K562 (cell line): ENCODE data around the gene ELFN2. TPM values are rescaled to one million over a fixed set of nuclear protein-coding genes. Genes with fewer than 3 reads are reported as not detected.

ENCODE experiments used
- ATAC-seq: fragments of 200-7000 bp; cut with Tn5 transposase; 3 replicates; pipeline ENCODE4 v1.9.1; 2020; ENCODE audit warnings: moderate library complexity
- BruUV-seq: library from RNA; stranded (reverse); fragments of 400-500 nt; replicated peaks from 2 replicates; lab custom pipeline; 2021; lab: Mats Ljungman, UMichigan
- CTCF ChIA-PET: fragments of 300-600 bp; formaldehyde crosslinking; extraction: SDS; loops from one replicate; lab custom pipeline; 2021; ENCODE audit warnings: low intra/inter-chr PET ratio; lab: Yijun Ruan, JAX
- POLR2A ChIA-PET: fragments of 300-600, 350-650 bp; sonication (Branson Sonifier 250); formaldehyde crosslinking; extraction: SDS; loops from one replicate; lab custom pipeline; 2021; ENCODE audit warnings: antibody characterized with exemption, inconsistent platforms; lab: Yijun Ruan, JAX
- DNase-seq, 4 experiments: peaks; one replicate each; pipeline versions ENCODE4 v3.0.0 to v3.0.0-alpha.2; 2011 to 2018; ENCODE audit warnings: low spot score in 3 of 4, mixed read lengths in 3 of 4; ENCODE audit errors: extremely low read depth in 1 of 4
- FAIRE-seq: peaks from 2 replicates; lab custom pipeline; 2011; peaks lifted over from hg19 to GRCh38; lab: Jason Lieb, UNC
- H2AFZ ChIP-seq: 2 replicates; pipeline ENCODE4 v1.6.0; 2011; ENCODE audit warnings: low read depth, low read length, control low read depth, inconsistent platforms
- H3K27ac ChIP-seq: fragments of 200-600 bp; 3 replicates; pipeline ENCODE4 v1.8.0; 2011; ENCODE audit warnings: low read depth, mild to moderate bottlenecking, control low read depth, inconsistent platforms, low read length, moderate library complexity, mixed read lengths; ENCODE audit errors: extremely low read depth
- H3K27me3 ChIP-seq, 2 experiments: fragments of 300-600 bp in 1 of 2; 2 replicates in 1 of 2; 3 replicates in 1 of 2; pipeline versions ENCODE4 v1.6.0 to v1.8.0; 2011; ENCODE audit warnings: inconsistent platforms in 2 of 2, low read length in 2 of 2, mild to moderate bottlenecking in 1 of 2, mixed read lengths in 1 of 2, moderate library complexity in 1 of 2; ENCODE audit not compliant: control insufficient read depth in 2 of 2, insufficient read depth in 2 of 2
- H3K36me3 ChIP-seq: fragments of 300-600 bp; 3 replicates; pipeline ENCODE4 v1.8.0; 2011; ENCODE audit warnings: mild to moderate bottlenecking, low read length, inconsistent platforms; ENCODE audit not compliant: control insufficient read depth, insufficient read depth
- H3K4me1 ChIP-seq, 2 experiments: fragments of 200-600 bp in 1 of 2; replicated peaks in 1 of 2; 2 replicates in 1 of 2; 3 replicates in 1 of 2; pipeline versions ENCODE4 v1.5.1 to v1.8.0; 2011; ENCODE audit warnings: inconsistent platforms in 2 of 2, low read length in 2 of 2, mild to moderate bottlenecking in 1 of 2, mixed read lengths in 1 of 2, moderate library complexity in 1 of 2; ENCODE audit not compliant: control insufficient read depth in 2 of 2, insufficient read depth in 2 of 2
- H3K4me2 ChIP-seq: 2 replicates; pipeline ENCODE4 v1.6.1; 2011; ENCODE audit warnings: low read length, control low read depth, inconsistent platforms, mixed read lengths; ENCODE audit not compliant: insufficient read depth
- H3K4me3 ChIP-seq: fragments of 200-600 bp; sonication (generic), shearing (Covaris generic); 2 replicates; pipeline ENCODE4 v1.5.1; 2016; ENCODE audit warnings: control low read depth, inconsistent platforms
- H3K79me2 ChIP-seq: fragments of 200-600 bp; 3 replicates; pipeline ENCODE4 v1.8.0; 2011; ENCODE audit warnings: low read length, inconsistent platforms; ENCODE audit not compliant: control insufficient read depth, insufficient read depth
- H3K9ac ChIP-seq, 2 experiments: 2 replicates each; pipeline versions ENCODE4 v1.6.0 to v1.6.1; 2011; ENCODE audit warnings: low read depth in 2 of 2, low read length in 2 of 2, control low read depth in 1 of 2, inconsistent platforms in 1 of 2, mild to moderate bottlenecking in 1 of 2, mixed read lengths in 1 of 2; ENCODE audit not compliant: insufficient read depth in 1 of 2
- H3K9me1 ChIP-seq: one replicate; pipeline ENCODE4 v1.6.0; 2011; ENCODE audit warnings: inconsistent platforms, mild to moderate bottlenecking, low read length, moderate library complexity; ENCODE audit not compliant: control insufficient read depth, insufficient read depth
- H3K9me3 ChIP-seq: replicated peaks from 2 replicates; pipeline ENCODE4 v1.5.1; 2011; ENCODE audit warnings: low read depth, low read length, inconsistent platforms; ENCODE audit not compliant: control insufficient read depth, insufficient read depth
- H4K20me1 ChIP-seq: replicated peaks from 2 replicates; pipeline ENCODE4 v1.6.1; 2011; ENCODE audit warnings: low read length, inconsistent platforms, mixed read lengths; ENCODE audit not compliant: control insufficient read depth, insufficient read depth
- PCBP1 ChIP-seq: fragments of 200-400 bp; formaldehyde crosslinking; IDR thresholded peaks from 2 replicates; pipeline ENCODE4 v1.6.1; 2018; ENCODE audit warnings: mild to moderate bottlenecking, low read depth, low read length; ENCODE audit not compliant: poor library complexity, severe bottlenecking
- RBM25 ChIP-seq: fragments of 200-400 bp; formaldehyde crosslinking; IDR thresholded peaks from 2 replicates; pipeline ENCODE4 v1.6.1; 2018; ENCODE audit warnings: low read length, low read depth, moderate library complexity; ENCODE audit not compliant: severe bottlenecking
- ZBTB1 ChIP-seq: sonication (generic); formaldehyde crosslinking; IDR thresholded peaks from 2 replicates; pipeline ENCODE4 v1.8.1; 2023; ENCODE audit warnings: missing genetic modification reagents, low read depth, mild to moderate bottlenecking, borderline replicate concordance
- whole genome bisulfite sequencing: fragments of 100-300 bp; shearing (Covaris generic); methylation state at CpG from one replicate; pipeline ENCODE4 v1.1.6; 2016; ENCODE audit warnings: low coverage, mixed read lengths; ENCODE audit not compliant: insufficient coverage; ENCODE audit errors: missing lambda C conversion rate; 5-methylcytosine and 5-hydroxymethylcytosine counted together
- in situ Hi-C: fragments of 300-500 bp; cut with MboI; formaldehyde crosslinking; loops from 4 replicates; pipeline ENCODE4 v1.15.0; 2018; ENCODE audit warnings: inconsistent platforms, mixed read lengths
- intact Hi-C: fragments of 100-400 bp; cut with micrococcal nuclease; formaldehyde crosslinking; loops from 2 replicates; pipeline ENCODE4 v1.14.2; 2022
- polyA plus RNA-seq, 8 experiments: library from polyadenylated mRNA; depleted of rRNA in 4 of 8; stranded (reverse) in 5 of 8; unstranded in 3 of 8; fragments of >200 nt; fragmentation: Nextera tagmentation in 2 of 8; fragmentation: Illumina TruSeq in 1 of 8; extraction: Ambion mirVana in 2 of 8; extraction: Trizol in 1 of 8; gene quantifications; 2 replicates each; pipeline versions ENCODE4 v1.2.1 to v1.2.3, GENCODE V29; 2011 to 2014; ENCODE audit warnings: inconsistent platforms in 1 of 8, missing spikeins in 1 of 8
- total RNA-seq, 7 experiments: library from RNA; depleted of rRNA in 6 of 7; stranded (reverse); fragments of >200 nt in 6 of 7; fragmentation: Illumina TruSeq in 2 of 7; extraction: Trizol in 2 of 7; gene quantifications; 2 replicates each; pipeline versions ENCODE4 v1.2.1 to v1.2.3, GENCODE V29; 2011 to 2021; ENCODE audit warnings: low replicate concordance in 1 of 7

Gene ELFN2
- total and polyA plus RNA-seq, 9 of the 15 experiments (the other 6 are each of a cell fraction or from before 2014, with no cell fraction given), result not detected

DNA sequence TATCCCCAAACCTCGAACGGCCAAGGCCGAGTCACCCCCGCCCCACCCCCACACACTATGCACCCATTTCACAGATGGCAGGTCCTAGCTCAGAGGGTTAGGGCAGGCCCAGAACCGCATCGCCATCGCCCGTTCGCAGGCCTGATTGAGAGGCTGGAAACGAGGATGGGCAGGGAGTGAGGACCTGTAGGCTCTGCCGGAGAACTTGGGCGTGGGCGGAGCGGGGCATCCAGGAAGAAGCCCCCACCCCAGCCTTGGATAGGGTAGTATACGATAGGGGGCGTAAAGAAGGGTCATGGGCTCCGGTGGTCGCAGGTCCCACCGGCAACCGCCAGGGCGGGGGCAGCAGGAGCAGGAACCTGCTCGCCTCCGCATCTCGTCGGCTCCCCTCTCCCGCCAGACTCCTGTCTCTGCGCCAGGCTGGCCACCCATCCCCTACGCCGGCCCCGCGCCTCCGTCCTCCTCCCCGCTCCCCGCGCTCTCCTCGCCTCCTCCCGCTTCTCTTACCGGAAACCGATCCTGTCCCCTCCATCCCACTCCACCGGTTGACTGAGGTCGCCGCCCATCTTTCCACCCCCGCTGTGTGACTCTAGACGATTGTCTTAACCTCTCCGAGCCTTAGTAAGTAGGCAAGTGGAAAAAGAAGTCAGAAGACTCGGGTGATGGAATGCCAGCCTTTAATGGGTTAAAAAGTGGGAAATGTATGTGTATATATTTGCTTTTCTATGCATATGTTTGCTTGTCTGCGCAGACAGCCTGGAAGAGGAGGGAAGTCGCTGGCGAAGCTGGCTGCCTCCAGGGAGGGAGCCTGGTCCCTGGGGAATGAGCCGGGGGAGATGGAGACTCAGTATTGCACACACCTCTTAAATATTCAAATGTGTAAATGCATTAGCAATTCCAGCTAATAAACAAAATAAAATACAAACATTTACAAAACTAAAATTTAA lies 92.1 kb downstream of the ELFN2 start:
- intact Hi-C loops, result no loop called here
- POLR2A ChIA-PET, result interaction anchor here (0.7 kb wide), 1 partner anchor 36 kb away, joined by 3 read pairs; no protein-coding TSS in a partner anchor
- ATAC-seq (no peak), DNase-seq (no peak), FAIRE-seq (no peak)
- Histone ChIP-seq H3K4me2 (no peak overlapping the region), H3K27ac (no peak overlapping the region), H3K27me3 (peaks cover 16 to 61% of the 10 kb centered on the region in 2 experiments; a peak in 4 of 5 replicates), H3K36me3 (no peaks in the 10 kb centered on the region), H3K4me1 (peaks cover 0 to 39% of the 10 kb centered on the region in 2 experiments; a peak in 3 of 5 replicates), H2AFZ (no peak overlapping the region), H3K9ac (no peak overlapping the region), H3K9me1 (no peaks in the 10 kb centered on the region), H3K4me3 (no peak overlapping the region), H3K9me3 (no peaks in the 10 kb centered on the region), H4K20me1 (no peaks in the 10 kb centered on the region; the same call in 1 of the 2 replicates), H3K79me2 (no peaks in the 10 kb centered on the region)
- no TSS peak for BruUV-seq
- in situ Hi-C loops, result no loop called here
- WGBS, result 12% methylated on average over 33 of the region's 50 CpGs
- CTCF ChIA-PET, result no interaction called here
- TF ChIP-seq RBM25, result peak; percentile 27
- no peak for TF ChIP-seq ZBTB1 (CRISPR knock-in tag)
- TF ChIP-seq PCBP1, result peak; percentile 26
